GM19397 (cell line): ENCODE results near the gene CEP68.
A peak's percentile ranks its signal among the peaks of the same experiment; 100 is the strongest.

Experiments used
- ATAC-seq: cut with Tn5 transposase; IDR thresholded peaks from one replicate; pipeline ENCODE4 v1.9.1; 2021; ENCODE audit warnings: mild to moderate bottlenecking, moderate library complexity; ENCODE audit not compliant: unreplicated experiment

CEP68 gene

DNA sequence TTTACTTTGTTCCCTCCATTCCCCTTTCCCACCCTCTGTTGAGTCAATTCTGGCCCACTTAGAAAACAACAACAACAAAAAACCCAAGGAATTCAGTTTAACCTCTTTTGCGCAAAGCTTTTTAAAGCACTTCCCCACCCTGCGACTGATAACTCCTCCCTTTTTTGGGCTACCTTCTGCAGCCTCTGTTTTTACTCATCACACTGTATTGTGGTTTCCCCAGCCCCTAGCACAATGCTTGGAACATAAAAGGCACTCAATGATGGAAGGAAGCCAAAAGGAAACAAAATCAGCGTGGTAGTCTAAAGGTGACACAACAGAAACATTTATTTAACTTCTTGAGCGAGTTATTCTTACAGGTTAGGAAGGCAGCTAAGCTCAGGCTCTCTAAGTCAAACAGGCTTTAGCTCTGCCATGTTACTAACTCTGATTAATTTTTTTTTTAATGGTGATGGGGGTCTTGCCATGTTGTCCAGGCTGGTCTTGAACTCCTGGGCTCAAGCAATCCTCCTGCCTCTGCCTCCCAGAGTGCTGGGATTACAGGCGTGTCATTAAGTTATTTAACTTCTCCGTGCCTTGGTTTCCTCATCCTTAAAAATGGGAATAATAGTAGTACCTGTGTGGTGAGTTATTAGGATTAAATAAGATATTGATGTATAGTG lies 1.3 kb downstream of the CEP68 start:
- ATAC-seq, result no peak

DNA sequence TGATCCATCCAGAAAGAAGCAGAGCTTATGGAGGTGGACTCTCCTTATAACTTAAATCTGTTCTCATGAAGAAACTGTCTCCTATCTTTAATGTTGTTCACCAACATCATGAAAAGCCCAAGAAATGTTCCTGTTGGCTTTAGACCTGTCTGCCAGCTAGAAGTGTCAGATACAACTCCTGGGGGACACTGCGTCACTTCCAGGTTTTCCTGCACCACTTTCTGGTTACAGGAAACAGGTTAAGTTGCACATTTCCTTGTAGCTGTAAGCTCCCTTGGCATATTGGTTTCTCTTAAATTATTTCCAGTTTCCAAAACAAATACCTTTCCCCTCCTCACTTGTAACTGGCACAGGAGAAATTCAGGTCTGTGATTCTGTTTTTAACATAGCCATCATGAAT lies 2.9 kb downstream of the CEP68 start:
- ATAC-seq, result no peak

DNA sequence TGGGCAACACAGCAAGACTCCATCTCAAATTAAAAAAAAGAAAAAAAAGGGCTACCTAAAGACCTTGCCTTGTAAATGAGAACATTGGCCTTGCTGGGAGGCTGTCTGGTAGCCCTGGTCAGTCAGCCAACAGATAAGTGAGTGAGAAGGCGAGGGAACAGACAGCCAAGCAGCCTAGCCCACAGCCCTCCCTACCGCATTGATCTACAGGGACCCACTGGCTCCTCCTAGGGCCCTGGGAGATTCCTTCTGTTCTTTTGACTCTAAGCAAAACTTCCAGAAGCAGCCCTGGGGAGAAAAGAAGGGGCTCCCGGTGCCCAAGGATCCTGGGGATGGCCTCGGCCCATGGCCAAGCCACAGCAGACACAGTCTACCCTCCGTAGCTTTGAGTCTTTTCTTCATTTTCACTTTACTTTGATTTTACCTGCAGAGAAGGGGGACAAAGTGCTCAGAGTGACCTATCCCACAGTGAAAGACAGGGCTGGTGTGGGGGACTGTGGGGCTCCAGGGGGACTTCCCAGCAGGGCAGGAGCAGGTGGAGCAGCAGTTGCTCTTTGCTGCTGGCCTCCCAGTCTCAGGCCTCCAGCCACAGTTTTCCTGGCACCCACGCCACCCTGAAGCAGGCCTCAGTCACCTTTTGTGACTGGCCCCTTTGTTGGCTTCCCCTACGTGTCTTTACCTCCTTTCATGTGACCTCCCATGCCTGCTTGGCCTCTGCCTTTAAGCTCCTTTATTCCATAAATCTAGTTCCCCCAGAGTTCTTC lies 5.1 kb downstream of the CEP68 start:
- ATAC-seq, result no peak

DNA sequence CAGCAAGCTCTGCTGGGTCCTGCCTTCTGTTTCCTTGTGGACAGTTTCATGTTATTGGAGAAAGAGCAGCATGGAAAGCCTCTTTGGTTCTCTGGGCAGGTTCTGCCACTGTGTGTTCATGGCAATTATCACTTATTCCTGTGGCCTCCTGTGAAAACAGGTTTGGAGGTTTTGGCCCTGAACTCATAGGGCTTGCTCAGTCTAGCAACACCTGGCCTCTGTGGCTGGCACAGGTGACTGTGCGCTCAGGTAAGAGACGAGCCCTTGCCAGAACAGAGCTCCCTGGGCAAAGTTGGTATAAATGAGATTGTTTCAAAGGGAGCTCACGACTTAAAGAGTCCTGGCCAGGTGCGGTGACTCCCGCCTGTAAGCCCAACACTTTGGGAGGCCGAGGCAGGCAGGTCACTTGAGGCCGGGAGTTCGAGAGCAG lies 5.7 kb downstream of the CEP68 start:
- no peak for ATAC-seq

DNA sequence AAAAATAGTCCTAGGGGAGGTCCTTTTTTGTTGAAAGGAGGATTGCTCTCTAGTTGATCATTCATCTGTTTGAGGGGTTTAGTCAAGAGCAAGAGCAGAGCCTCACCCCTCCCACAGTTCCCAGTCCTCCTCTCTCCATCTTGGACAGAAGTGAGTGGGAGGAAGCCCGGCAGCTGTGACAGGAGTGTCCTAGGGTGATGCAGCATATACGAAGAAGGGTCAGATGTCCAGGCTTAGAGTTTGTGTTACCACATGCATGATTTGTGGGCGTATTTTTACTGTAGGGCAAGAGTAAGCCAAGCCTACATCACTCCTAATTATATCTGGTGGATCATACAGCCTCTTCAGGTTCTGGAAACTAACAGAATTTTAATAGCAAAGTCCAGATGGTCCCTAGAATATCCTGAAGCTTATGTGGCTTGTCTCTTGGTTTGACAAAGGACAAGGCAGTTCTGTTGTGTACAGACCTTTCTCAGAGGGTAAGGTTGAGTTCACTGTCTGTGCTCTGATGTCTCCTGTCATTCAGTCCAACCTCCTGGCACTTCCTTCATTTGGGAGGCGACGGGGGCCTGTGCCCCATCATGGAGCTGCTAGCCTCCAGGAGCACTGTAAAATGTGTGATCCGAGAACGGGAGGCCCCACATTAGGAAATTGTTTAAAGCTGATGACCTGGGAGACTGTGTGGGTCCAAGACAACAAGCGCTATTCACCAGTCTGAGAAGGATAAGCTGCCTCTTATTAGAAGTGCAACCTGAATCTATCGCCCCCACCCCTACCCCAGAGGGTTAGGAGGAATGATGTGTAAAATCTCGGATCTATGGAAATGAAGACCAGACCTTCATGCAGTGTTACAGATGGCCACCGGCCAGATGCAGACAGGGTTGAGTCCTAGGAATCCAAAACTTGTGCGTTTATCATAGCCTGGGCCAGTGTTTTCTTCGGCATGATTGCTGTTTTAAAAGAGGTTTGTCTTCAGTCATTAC lies 6.9 kb downstream of the CEP68 start:
- no peak for ATAC-seq

DNA sequence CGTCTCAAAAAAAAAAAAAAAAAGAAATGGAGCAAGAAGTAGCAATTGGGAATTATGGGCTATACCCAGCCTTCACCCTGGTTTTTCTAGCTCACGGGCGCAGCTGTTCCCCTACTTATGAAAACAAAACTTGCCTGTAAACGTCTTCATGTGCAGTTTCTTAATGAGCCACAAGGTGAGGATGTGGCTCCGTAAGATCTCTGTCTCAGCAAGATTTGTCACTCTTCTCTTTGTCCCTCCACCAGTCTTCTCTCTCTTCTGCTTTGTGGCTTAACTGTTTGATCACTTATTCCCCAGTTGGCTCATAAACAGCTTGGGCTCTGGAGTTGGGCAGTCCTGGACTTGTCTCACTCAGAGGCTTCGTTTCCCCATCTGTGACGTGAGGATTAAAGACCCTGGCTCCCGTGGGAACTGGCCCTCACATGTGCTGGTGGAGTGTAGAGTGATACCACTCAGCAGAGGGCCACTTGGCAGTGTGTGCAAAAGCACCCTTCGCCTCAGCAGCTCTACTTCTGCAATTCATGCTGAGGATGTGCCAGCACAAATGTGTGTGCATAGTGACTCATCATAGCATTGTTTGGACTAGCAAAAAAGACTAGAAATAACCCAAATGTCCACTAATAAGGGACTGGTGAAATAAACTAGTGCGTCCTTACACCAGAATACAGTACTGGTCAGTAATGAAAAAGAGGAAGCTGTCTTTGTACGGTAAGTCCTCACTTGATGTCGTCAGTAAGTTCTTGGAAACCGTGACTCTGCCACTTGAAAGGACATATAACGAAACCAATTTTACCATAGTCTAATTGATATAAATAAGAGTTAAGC lies 8.7 kb downstream of the CEP68 start:
- peak; percentile 77 for ATAC-seq

DNA sequence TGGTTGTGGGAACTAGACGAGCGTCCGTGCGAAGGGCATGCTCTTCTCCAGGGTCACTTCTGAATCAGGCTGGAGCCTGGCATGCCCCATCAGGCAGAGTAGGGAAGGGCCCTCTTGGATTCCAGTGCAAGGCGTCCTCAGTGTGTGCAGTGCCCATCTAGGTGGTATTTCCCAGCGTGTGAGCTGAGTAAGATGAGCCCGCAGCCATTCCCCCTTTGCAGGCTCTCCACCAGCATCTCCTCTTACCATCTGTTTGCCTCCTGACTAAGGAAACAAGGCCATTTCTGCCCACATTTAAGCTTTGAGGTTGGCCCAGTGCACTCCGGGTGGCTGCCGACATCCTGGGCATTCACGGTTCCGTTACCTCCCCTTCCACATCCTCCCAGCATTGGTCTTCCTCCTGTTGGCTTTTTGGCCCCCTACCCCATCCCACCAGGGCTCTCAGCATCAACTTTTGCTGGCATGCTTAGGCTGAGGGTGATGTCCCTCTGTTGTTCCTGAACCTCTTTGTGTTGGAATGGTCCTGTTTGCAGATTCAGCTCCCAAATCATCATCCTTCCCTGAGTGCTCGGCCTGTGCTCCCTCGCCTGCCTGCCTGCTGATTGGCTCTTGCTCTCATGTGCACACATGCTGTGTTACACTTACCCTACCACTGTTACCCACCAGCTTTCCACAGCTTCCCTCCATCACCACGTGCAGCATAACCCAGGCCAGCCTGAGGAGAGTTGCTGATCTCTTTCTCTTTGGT lies 11.8 kb downstream of the CEP68 start:
- ATAC-seq, result no peak

DNA sequence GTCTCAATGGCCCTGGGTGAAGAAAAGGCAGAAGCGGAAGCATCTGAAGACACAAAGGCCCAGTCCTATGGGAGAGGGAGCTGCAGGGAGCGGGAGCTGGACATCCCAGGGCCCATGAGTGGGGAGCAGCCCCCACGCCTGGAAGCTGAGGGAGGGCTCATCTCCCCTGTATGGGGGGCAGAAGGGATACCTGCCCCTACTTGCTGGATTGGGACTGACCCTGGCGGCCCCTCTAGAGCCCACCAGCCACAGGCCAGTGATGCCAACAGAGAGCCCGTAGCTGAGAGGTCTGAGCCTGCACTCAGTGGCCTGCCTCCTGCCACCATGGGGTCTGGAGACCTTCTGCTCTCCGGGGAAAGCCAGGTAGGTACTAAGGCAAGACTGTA lies 13.2 kb downstream of the CEP68 start:
- no peak for ATAC-seq

DNA sequence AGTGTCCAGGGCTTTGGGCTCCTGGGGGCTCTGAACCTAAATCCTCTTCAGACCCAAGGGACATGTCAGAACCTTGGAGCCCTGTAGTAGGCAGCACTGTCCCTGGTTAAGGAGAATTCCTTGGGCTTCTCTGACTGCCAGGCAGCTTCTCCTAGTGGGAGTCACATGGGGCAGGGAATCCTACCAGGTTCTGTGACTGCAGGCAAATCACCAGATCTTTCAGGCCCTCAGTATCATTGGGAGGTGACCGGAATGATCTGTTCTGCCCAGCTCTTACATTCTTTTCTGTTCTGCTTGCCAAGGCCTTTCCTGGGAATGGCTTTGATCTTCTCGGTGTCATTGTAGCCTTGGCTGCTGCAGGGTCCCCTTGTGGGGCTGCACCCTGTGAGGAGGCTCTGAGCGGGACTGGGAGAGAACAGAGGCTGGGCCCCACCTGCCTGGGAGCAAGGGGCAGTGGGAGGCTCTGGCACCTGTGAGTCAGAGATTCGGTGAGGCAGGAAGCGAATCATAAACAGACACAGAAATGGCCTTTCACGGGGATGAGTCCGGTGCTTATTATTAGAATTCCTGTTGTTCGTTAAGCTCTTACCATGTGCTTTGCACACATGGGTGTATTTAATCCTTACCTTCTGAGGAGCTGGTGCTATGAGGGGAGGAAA lies 14.1 kb downstream of the CEP68 start:
- no peak for ATAC-seq

DNA sequence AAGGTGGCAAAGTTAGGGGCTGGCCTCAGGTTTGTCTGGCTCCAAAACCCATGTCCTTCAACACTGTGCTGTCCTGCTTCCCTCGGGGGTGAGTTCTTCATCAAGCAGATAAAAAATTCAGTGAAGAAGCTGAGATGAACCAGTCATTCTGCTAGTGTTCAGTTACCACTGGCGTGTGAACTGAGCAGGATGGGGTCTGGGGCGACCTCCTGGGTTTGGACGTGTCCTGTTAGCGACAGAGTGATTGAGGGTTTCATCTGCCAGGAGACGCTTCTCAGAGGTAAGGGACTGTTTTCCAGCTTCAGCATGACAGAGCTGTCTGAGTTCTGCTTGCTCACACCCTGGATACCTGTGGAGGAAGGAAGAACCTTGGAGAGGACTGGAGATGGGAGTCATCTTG lies 14.6 kb downstream of the CEP68 start:
- ATAC-seq, result no peak

DNA sequence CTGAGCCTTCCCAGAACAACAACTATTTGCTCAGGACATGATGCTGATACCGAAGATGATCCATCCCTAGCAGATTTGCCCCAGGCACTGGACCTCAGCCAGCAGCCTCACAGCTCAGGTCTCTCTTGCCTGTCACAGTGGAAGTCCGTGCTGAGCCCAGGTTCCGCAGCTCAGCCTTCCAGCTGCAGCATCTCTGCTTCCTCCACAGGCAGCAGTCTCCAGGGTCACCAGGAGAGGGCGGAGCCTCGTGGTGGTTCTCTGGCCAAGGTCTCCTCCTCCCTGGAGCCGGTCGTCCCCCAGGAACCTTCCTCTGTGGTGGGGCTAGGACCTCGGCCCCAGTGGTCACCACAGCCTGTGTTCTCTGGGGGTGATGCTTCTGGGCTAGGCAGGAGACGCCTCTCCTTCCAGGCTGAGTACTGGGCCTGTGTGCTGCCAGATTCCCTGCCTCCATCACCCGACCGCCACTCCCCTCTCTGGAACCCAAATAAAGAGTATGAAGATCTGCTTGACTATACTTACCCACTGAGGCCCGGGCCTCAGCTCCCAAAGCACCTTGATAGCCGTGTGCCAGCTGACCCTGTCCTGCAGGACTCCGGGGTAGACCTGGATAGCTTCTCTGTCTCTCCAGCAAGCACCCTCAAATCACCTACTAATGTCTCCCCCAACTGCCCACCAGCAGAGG lies 15.4 kb downstream of the CEP68 start:
- no peak for ATAC-seq

DNA sequence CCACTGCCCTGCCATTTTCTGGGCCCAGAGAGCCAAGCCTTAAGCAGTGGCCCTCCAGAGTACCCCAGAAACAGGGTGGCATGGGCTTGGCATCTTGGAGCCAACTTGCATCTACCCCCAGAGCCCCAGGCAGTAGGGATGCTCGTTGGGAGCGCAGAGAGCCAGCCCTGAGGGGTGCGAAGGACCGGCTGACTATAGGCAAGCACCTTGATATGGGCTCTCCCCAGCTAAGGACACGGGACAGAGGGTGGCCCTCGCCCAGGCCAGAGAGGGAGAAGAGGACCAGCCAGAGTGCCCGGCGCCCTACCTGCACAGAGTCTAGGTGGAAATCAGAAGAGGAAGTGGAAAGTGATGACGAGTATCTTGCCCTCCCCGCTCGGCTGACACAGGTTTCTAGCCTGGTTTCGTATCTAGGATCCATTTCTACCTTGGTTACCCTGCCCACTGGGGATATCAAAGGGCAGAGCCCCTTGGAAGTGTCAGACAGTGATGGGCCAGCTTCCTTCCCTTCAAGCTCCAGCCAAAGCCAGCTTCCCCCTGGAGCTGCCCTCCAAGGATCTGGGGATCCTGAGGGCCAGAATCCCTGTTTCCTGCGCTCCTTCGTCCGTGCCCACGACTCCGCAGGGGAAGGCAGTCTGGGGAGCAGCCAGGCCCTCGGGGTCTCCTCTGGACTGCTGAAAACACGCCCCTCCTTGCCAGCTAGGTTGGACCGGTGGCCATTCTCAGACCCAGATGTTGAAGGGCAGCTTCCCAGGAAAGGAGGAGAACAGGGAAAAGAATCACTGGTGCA lies 16.2 kb downstream of the CEP68 start:
- ATAC-seq, result no peak

DNA sequence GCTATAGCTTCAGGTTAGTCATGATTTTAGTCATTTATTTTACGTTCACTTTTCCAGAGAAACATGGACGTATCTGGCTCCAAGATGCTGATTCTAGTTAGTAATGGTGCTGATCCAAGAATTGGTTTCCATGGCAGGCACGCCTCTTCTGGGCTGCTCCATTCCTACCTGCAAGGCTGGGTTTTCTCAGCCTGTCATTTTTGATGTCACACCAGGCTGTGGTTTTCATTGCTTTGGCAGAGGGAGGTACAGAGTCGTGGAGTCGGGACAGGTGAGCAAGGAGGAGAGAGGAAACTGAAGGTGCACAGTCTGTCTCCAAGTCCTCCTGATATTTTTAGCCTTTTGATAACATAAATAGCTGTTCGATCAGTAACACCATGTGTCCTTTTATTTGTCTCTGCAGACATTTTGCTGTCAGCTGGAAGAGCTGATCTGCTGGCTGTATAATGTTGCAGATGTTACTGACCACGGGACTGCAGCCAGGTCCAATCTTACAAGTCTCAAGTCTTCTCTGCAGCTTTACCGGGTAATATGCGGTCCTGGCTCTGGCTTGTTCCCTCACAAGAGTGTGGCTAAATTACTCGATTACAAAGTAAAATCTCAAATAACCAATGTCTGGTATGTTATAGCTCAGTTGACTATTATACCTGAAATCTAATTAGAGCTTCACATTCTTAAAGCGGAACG lies 17.8 kb downstream of the CEP68 start:
- ATAC-seq, result no peak

DNA sequence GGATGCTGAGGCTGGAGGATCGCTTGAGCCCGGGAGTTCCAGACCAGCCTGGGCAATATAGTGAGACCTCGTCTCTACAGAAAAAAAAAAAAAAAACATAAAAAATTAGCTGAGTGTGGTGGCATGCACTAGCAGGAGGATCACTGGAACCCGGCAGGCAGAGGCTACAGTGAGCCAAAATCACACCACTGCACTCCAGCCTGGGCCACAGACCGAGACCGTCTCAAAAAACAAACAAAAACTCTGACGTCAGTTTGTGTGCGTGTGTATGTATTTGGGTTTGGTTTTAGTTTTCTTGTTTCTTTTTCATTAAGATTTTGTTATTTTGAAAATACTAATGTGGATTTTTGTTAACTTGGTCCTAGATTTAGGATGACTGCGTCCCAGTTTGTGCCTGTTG lies 19.0 kb downstream of the CEP68 start:
- no peak for ATAC-seq

DNA sequence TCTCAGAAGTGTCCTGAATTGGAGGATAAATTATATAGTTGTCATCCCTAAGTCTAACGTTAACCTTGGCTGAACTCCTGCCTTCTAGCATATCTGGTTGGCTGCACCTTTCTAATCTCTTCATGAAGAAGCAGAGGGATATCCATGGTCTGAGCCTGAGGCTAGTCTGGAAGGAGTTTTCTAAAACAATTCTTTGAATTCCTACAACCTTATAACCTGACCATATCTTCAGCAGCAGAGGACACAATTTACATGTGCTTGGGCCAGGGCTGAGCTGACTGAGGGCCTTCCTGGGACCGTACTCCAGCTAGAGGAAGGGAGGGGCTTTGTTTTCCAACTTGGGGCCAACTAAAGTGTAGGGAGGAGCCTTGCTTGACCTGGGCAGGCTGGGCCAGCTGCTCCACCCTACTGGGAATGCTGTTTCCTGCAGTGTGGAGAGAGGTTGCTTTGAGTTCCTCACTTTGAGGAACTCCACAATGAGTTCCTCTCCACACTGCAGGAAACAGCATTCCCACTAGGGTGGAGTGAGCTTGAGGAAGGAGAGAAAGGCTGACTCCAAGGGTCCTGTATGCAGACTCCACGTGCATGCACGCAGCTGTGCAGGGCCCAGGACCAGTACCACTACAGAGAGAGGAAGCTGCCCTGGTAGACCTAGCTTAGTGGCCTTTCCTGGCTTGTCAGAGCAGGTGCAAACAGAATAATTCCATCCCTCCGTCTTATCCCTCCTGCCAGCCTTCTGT lies 19.6 kb downstream of the CEP68 start:
- no peak for ATAC-seq

DNA sequence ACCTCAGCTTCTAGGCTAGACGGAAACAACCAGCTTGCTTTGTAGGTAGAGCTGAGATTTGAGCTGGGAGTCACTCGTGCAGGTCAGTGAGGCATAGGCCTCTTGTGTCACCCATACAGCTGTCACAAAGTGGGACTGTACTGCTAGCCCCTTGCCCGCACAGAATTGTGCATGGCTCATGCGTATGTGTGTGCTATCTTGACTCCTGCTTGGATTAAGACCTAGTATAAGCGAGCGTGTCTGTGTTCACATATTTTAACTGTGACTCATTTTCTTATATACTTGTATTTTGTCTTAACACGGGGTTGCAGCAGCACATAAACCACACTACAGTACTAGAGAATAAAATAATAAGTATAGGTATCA lies 20.1 kb downstream of the CEP68 start:
- ATAC-seq, result no peak

DNA sequence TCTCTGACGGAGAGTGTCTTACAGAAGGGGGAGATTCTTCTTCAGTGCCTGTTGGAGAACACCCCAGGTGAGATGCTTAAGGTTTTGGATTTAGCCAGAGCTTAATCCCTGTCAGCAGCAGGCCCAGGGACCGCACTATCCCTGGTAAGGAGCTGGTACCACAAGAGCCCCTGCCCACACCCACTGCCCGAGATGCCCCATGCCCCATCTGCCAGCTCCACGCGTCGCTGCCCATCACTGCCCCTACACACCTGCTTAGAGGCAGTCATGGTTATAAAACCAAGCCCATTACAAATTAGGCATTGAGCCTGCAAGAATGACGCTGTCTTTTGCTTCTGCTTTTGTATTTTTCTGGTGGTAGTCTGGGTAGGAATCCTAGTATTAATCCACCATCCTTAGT lies 21.7 kb downstream of the CEP68 start:
- no peak for ATAC-seq
